Stromal cell of bone marrow (primary cell): ENCODE measurements around the gene WWTR1.

ENCODE experiments used
- DNase-seq: peaks from one replicate; pipeline ENCODE4 v3.0.0-alpha.2; 2012; ENCODE audit warnings: low read depth

Gene WWTR1

DNA sequence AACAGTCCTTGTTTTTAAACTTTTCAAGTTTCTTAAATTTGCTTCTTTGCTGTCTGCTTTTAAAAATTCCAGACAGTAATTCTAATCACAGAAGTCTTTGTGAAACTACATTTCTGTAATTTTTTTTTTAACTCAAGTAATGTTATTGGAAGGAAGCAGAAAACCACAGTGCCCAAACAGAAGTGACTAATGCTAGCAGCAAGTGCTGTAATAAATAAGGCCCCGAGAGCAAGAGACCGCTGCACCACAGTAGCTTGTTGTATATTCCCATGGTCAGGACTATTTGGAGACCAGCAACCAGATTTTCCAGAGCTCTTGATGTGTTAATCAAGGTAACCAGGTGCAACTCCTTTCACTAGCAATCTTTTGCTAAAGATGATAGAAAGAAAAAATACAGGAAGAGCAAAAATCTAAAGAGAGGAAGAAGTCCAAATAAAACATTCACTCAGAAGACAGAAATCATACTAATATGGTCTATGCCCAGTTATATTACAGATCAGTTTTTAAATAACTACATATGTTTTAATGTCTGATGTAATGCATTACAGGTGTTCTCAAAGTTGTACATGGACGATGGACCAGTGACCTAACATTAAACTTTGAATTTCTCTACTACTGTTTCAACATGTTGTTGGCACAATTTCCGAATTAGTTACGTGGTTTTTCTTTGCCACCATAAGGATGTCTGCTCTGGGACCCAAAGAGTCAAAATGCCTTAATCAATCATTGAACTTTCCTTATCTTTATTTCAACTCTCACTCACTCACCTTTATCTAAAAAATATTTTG is 36.4 kb downstream of the WWTR1 start:
- DNase-seq = peak; percentile 83

- DNase-seq = no peak
Measured at GRCh38 chr3:149620291-149621020, 37.4 kb downstream of the WWTR1 start.

DNA sequence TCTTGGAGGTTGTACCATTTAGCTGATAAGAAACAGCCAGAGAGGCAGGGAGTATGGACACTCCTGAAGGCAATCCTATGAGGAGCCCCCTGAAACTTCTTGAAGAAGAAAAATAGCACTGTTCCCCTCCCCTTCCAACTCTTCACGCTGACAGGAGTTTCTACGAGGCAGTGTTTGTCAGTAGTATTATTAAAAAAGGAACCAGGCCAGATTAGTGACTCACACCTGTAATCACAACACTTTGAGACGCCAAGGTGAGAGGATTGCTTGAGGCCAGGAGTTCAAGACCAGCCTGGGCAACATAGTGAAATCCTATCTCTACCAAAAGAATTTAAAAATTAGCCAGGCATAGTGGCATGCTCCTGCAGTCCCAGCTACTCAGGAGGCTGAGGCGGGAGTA is 38.7 kb downstream of the WWTR1 start:
- DNase-seq = no peak

- no peak for DNase-seq
Measured at GRCh38 chr3:149618151-149619123, 39.4 kb downstream of the WWTR1 start.

DNA sequence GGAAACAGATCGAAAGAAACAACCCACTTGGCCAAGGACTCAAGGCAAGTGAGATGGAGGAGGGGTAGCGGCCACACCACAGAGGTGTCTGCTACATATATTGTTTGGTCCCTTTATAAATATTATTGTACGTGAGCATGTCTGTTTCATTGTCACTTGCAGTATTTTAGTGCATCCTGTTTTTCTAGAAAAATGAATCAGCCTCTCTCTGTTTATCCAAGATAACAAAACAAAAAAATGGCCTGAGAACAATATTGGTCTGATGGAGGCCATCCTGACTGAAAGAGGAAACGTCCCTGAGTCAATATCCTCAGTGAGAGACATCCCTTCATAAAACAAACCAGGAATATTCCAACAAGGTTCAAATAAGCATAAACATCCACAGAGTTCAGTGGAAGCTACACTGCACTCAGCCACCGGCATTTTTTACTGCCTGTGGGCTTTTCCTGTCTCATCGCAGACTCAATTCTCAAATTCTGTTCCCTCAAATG is 42.0 kb downstream of the WWTR1 start:
- no peak for DNase-seq

DNA sequence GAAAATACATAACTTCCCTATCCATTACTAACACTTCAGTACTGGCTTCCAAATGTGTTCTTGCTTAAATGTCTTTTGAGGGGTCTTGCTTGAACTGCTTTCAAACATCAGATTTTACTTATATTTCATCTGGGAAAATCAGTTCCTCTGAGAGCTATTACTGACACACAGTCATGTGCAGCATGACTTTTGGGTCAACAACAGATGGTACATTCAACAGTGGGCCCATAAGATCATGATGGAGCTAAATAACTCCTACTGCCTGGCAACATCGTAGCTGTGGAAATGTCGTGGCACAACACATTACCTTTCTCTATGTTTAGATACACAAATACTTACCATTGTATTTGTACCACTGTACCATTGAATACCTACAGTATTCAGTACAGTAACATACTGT is 43.8 kb downstream of the WWTR1 start:
- DNase-seq = no peak

DNA sequence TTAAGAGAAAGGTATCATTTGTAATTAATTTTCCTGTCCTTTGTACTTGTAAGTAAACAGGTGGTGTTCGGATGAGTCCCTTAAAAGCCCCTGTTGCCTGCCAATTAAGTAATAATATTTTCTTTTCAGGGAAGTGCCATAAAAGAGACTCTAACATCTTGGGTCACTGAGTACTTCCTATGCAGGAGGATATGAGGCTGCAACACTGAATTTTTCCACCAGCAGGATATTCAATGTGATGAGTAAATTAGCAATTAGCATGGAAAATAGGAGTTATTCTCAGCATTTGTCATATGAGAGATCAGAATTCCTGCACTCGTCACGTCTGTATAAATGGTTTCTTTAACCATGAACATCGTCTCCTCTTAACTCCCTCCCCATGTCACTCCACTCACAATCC is 45.4 kb downstream of the WWTR1 start:
- no peak for DNase-seq

- DNase-seq = no peak
Measured at GRCh38 chr3:149611149-149611548, 46.7 kb downstream of the WWTR1 start.

DNA sequence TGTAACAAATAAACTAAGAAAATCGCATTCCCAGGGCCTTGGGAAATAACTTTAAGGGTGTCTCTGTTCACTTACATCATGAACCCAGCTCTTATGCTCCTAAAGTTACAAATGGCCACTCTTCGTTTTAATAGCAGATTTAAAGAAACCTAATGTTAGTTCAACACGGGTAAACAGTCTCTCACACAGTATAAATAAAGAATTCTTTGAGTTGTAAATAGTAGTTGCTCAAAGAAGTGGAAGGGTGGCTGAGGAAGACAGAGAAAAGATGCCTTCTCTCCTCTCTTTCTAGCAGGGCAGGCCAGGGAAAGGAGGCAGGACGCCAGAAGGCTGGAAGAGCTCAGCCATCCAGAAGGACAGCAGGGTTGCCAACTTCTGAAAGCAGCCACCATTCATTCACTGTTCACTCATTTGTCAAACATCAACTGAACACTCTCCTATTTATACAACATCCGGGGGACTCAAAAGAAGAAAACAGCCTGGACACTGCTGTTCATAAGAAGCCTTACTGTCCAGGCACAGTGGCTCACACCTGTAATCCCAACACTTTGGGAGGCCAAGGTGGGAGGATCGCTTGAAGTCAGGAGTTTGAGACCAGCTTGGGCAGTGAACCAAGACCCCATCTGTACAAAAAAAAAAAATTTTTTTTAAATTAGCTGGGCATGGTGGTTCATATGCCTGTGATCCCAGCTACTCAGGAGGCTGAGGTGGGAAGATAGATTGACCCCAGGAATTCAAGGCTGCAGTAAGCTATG is 47.3 kb downstream of the WWTR1 start:
- no peak for DNase-seq

GRCh38 chr3:149609595-149609994 is 48.2 kb downstream of the WWTR1 start:
- DNase-seq = no peak

DNA sequence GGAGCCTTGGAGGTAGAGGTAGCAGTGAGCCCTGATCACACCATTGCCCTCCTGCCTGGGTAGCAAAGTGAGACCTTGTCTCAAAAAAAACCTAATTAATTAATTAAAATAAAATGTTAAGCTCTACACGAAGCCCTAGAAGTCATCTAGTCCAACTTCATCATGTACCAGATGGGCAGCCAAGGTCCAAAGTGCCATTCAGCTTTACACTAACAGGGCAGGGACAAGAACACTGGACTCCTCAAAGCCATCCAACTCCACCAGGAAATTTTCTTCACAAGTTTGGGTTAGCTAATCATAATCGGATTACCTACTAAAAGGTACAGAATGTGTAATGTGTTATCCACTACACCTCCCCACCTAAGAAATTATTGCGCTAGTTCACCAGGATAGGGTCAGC is 48.8 kb downstream of the WWTR1 start:
- DNase-seq = no peak

DNA sequence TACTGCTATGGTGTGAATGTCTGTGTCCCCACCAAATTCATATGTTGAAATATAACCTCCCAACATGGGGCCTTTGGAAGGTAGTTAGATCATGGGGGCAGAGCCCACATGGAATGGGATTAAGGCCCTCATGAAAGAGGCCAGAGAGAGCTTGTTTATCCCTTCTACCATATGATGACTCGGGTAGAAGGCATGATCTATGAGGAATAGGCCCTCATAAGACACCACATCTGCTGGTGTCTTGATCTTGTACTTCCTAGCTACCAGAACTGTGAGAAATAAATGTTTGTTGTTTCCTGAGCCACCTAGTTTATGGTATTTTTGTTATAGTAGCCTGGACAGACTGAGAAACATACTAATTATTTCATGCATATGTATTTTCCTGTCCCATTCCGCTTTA is 51.9 kb downstream of the WWTR1 start:
- peak; percentile 53 for DNase-seq

- no peak for DNase-seq
Measured at GRCh38 chr3:149604125-149604875, 53.5 kb downstream of the WWTR1 start.

DNA sequence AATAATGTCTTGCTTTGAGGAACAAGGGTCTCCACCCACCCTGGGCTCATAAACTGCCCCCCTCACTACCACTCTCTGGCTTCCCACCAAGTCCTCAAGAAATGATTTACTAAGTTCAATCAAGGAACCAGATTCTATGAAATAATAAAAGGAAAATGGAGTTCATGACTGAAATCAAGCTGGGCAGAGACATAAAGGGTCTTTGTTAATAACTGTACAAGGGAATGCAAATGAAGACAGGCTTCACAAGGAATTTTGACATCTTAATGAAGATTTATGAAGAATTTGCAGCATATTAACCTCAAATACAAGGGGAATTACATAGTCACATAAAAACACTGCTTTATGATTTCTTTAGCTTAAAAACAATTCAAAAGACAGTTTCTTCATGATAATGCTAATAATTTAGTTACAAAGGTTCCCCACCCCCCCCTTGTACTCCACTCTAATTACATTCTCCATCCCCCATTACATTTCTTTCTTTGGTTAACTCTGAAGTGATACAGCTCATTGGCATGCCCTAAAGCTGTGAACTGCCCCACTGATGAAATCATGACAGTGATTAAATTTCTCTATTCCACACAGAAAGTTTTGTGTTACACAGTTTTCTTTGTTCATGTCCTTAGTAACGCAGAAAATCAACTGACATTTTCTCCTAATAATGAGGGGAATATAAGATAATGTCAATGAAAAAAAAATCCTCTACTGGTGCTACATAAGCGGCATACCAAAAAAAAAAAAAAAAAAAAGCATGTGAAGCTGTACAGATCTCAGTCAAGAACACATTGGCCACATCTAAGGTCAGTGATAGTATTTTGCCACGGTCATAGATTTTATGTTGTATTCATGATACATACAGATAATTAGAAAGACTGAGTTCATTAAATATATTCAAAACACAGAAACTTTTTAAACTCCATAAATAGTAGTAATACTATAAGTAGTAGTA is 54.4 kb downstream of the WWTR1 start:
- DNase-seq = peak; percentile 60

DNA sequence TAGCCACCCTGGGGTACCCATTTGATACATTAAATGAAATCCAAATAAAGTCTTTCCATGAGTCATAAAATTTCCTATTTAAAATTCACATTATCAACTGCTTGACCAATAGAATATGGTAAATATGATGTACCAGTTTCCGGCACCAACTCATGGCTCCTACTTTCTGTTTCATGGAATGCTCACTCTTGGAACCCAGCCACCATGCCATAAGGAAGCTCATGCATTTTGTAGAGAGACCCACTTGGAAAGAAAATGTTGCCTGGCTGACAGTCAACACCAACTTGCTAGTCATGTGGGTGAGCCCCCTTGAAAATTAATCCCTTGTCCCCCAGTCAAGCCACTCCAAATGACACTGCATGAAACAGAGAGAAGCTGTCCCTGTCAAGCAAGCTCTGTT is 57.2 kb downstream of the WWTR1 start:
- DNase-seq = no peak

DNA sequence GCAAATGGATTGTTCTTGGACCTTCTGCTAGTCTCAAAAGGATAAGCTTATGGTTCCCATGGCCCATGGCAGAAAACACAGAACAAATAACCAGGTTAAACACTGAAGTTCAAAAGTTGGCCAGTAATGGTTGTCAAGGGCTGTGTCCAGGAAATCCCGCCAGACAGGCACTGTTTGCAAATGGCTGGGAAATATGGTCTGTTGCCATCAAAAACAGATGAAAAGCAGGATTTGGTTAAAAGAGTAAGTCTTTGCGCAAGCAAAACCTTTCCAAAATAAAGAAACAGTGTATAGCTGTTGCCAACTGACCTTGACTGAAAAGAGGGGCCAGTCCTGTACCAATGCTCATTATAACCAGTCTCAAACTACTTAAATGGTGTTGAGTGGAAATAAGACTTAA is 58.6 kb downstream of the WWTR1 start:
- DNase-seq = peak; percentile 93

DNA sequence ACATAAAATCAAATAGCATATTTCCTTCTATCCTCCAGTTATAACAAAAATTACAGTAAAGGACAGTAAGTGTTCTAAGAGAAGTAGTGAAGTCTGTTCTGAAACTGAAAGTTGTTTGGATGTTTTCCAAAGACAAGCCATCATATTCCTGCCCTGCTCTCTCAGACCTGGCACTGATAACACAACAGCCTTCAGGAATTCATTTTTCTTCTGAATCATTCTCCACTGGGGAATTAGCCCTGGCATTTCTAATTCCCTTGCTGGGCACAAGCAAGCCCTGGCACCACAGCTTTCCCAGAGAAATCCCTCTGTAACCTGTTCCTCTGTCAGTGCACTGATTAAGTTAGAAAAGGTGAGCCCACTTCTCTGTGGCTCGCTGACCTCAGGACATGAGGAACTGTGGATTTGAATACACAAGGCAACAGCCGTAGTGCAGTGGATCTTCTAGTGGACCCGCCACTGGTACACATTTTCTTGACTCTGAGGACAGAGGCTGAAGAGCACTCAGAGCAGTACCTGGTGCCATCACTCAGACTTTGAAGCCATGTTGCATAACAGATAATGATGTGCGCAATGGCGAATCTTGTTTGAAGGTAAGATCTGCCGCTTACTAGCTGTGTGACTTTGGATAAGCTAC is 61.6 kb downstream of the WWTR1 start:
- DNase-seq = peak; percentile 46

GRCh38 chr3:149593418-149594160 is 64.2 kb downstream of the WWTR1 start:
- DNase-seq = no peak
